OCI-LY1 (cell line): ENCODE data around the gene EYS.

Source experiments
- H2AFZ ChIP-seq: fragments of 200-600 bp; sonication (generic), shearing (Covaris generic); 2 replicates; pipeline ENCODE4 v1.6.0; 2014; ENCODE audit warnings: antibody characterized with exemption, mild to moderate bottlenecking, low read length
- H3F3A ChIP-seq: fragments of 200-600 bp; sonication (generic), shearing (Covaris generic); 2 replicates; pipeline ENCODE4 v1.6.0; 2014; ENCODE audit warnings: mild to moderate bottlenecking, antibody characterized with exemption, low read length, moderate library complexity; ENCODE audit not compliant: insufficient read depth
- H3K27ac ChIP-seq: fragments of 200-600 bp; sonication (generic); 2 replicates; pipeline ENCODE4 v1.5.1; 2014; ENCODE audit warnings: low read length, mixed run types, mild to moderate bottlenecking, low read depth; ENCODE audit not compliant: poor library complexity, severe bottlenecking
- H3K27me3 ChIP-seq: fragments of 200-600 bp; sonication (generic); 2 replicates; pipeline ENCODE4 v1.6.0; 2014; ENCODE audit warnings: antibody characterized with exemption, mild to moderate bottlenecking, low read length, moderate library complexity; ENCODE audit not compliant: insufficient read depth
- H3K36me3 ChIP-seq: fragments of 200-600 bp; sonication (generic); 2 replicates; pipeline ENCODE4 v1.6.1; 2014; ENCODE audit warnings: mild to moderate bottlenecking, antibody characterized with exemption, low read length, moderate library complexity, mixed read lengths; ENCODE audit not compliant: insufficient read depth
- H3K4me1 ChIP-seq: fragments of 200-600 bp; sonication (generic); 2 replicates; pipeline ENCODE4 v1.5.1; 2014; ENCODE audit warnings: mild to moderate bottlenecking, low read length, moderate library complexity; ENCODE audit not compliant: insufficient read depth, severe bottlenecking
- H3K4me2 ChIP-seq: fragments of 200-600 bp; sonication (generic), shearing (Covaris generic); 2 replicates; pipeline ENCODE4 v1.6.1; 2014; ENCODE audit warnings: low read length
- H3K4me3 ChIP-seq: fragments of 200-600 bp; sonication (generic); 2 replicates; pipeline ENCODE4 v1.5.1; 2014; ENCODE audit warnings: low read length, low read depth, mild to moderate bottlenecking, mixed read lengths; ENCODE audit not compliant: poor library complexity, severe bottlenecking
- H3K79me2 ChIP-seq: fragments of 200-600 bp; shearing (Covaris generic); 2 replicates; pipeline ENCODE4 v1.6.1; 2016; ENCODE audit warnings: mixed run types, low read length, mixed read lengths; ENCODE audit not compliant: insufficient read depth
- H3K9ac ChIP-seq: fragments of 200-600 bp; sonication (generic), shearing (Covaris generic); 2 replicates; pipeline ENCODE4 v1.6.1; 2014; ENCODE audit warnings: mild to moderate bottlenecking, low read length, mixed read lengths
- H3K9me2 ChIP-seq: fragments of 200-600 bp; sonication (generic), shearing (Covaris generic); 2 replicates; pipeline ENCODE4 v1.6.1; 2014; ENCODE audit warnings: low read depth, mild to moderate bottlenecking, low read length, mixed read lengths
- H3K9me3 ChIP-seq: fragments of 200-600 bp; shearing (Covaris generic); 2 replicates; pipeline ENCODE4 v1.6.1; 2014; ENCODE audit warnings: low read length, mixed read lengths
- H4K20me1 ChIP-seq: fragments of 200-600 bp; sonication (generic), shearing (Covaris generic); 2 replicates; pipeline ENCODE4 v1.6.0; 2016; ENCODE audit warnings: mild to moderate bottlenecking, low read length; ENCODE audit not compliant: insufficient read depth
- EZH2 ChIP-seq: fragments of 200-600 bp; sonication (generic), shearing (Covaris generic); IDR thresholded peaks from 2 replicates; pipeline ENCODE4 v1.8.0; 2017; ENCODE audit warnings: borderline replicate concordance, mixed run types, mild to moderate bottlenecking, antibody characterized with exemption, low read length, moderate library complexity, mixed read lengths
- TF ChIP-seq, protein P1 (sequence below): fragments of 200-600 bp; sonication (generic), shearing (Covaris generic); IDR thresholded peaks from 2 replicates; pipeline ENCODE4 v1.5.1; 2017; ENCODE audit warnings: mild to moderate bottlenecking, antibody characterized with exemption, low read length, moderate library complexity, mixed read lengths

The EYS gene

DNA sequence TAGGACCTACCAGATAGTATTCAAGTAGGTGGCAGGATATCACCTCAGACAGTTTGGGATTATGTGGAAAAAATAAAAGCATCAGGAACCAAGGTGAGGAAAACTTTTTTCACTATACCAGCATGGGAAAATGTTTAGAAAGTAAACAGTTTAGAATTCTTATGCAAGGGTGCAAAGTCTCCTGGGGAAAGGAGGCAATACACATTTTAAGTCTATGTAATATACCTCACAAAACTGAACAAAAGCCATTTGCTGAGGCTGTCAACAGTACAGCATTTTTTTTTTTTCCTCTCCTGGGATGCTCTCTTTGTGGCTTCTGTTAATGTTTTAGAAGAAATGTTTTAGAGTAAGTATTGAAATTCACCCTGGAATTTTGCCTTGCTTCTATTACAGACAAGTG lies 1997.9 kb downstream of the EYS start:
- Histone ChIP-seq H3K9ac (no peak overlapping the region), H3K4me2 (no peak overlapping the region), H3K27me3 (no peaks in the 10 kb centered on the region), H3K4me3 (no peak overlapping the region), H3K27ac (no peak overlapping the region), H2AFZ (no peak overlapping the region), H4K20me1 (no peaks in the 10 kb centered on the region), H3K79me2 (no peaks in the 10 kb centered on the region), H3K4me1 (no peaks in the 10 kb centered on the region), H3K36me3 (peaks cover 90% of the 10 kb centered on the region), H3K9me2 (no peaks in the 10 kb centered on the region), H3F3A (no peaks in the 10 kb centered on the region), H3K9me3 (no peaks in the 10 kb centered on the region)
- TF ChIP-seq, protein P1, sequence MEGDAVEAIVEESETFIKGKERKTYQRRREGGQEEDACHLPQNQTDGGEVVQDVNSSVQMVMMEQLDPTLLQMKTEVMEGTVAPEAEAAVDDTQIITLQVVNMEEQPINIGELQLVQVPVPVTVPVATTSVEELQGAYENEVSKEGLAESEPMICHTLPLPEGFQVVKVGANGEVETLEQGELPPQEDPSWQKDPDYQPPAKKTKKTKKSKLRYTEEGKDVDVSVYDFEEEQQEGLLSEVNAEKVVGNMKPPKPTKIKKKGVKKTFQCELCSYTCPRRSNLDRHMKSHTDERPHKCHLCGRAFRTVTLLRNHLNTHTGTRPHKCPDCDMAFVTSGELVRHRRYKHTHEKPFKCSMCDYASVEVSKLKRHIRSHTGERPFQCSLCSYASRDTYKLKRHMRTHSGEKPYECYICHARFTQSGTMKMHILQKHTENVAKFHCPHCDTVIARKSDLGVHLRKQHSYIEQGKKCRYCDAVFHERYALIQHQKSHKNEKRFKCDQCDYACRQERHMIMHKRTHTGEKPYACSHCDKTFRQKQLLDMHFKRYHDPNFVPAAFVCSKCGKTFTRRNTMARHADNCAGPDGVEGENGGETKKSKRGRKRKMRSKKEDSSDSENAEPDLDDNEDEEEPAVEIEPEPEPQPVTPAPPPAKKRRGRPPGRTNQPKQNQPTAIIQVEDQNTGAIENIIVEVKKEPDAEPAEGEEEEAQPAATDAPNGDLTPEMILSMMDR: no peak
- TF ChIP-seq EZH2: no peak

DNA sequence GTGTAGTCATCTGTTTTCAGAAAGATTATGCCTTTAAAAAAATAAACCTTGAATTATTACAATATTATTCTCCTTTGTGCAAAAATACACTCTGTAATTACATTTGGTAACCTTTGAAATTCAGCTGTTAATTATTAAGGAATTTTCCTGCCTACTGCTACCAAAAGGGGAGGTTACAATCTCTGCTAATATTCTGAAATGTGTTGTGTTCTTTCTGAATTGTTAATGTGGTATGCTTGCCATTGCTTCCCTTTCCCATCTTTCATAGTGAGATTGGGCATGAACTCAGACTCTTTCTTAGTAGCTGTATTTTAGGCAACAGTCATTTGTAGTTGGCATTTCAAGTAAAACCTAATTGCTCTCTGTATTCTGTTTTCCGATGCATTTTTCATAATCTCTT lies 1998.4 kb downstream of the EYS start:
- no peaks in the 10 kb centered on the region for H3F3A ChIP-seq
- no peak overlapping the region for H3K27ac ChIP-seq
- TF ChIP-seq, protein P1: no peak
- TF ChIP-seq EZH2: no peak
- no peak overlapping the region for H2AFZ ChIP-seq
- no peaks in the 10 kb centered on the region for H4K20me1 ChIP-seq
- peaks cover 94% of the 10 kb centered on the region for H3K36me3 ChIP-seq
- no peak overlapping the region for H3K4me2 ChIP-seq
- no peak overlapping the region for H3K4me3 ChIP-seq
- no peaks in the 10 kb centered on the region for H3K4me1 ChIP-seq
- H3K9ac ChIP-seq: no peak overlapping the region
- H3K27me3 ChIP-seq: no peaks in the 10 kb centered on the region
- no peaks in the 10 kb centered on the region for H3K79me2 ChIP-seq
- no peaks in the 10 kb centered on the region for H3K9me3 ChIP-seq
- no peaks in the 10 kb centered on the region for H3K9me2 ChIP-seq

DNA sequence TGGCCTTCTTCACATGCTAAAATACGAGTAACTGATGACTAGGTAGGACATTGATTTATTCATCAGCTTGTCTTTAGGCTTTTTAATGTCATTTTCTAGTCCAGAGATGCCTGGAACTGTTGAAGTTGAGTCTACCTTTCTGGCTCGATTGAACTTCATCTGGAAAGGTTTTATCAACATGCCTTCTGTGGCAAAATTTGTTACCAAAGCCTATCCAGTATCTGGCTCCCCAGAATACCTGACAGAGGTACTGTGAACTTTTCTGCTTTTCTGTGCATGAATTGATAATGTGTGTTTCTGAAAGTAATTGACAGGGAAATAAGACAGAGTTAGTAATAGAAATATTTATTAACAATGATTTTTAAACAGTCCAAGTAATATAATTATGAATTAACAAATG lies 2000.4 kb downstream of the EYS start:
- no peak overlapping the region for H3K4me2 ChIP-seq

More for the DNA sequence above, 2000.4 kb downstream of the EYS start:
- no peaks in the 10 kb centered on the region for H3K9me2 ChIP-seq
- no peaks in the 10 kb centered on the region for H3K9me3 ChIP-seq
- H3F3A ChIP-seq: no peaks in the 10 kb centered on the region
- TF ChIP-seq EZH2: no peak
- TF ChIP-seq, protein P1: no peak
- peaks cover 93% of the 10 kb centered on the region for H3K36me3 ChIP-seq
- no peaks in the 10 kb centered on the region for H4K20me1 ChIP-seq
- H3K27me3 ChIP-seq: no peaks in the 10 kb centered on the region
- H3K4me1 ChIP-seq: no peaks in the 10 kb centered on the region
- H2AFZ ChIP-seq: no peak overlapping the region
- no peak overlapping the region for H3K4me3 ChIP-seq
- H3K79me2 ChIP-seq: no peaks in the 10 kb centered on the region
- no peak overlapping the region for H3K27ac ChIP-seq
- no peak overlapping the region for H3K9ac ChIP-seq
